Aorta (tissue), 5 donors: ENCODE measurements around the gene HMGB3. TPM values are rescaled to one million over a fixed set of nuclear protein-coding genes. Genes with fewer than 3 reads are reported as not detected.

Source experiments
- ATAC-seq: fragments of 200-7000 bp; cut with Tn5 transposase; one replicate; pipeline ENCODE4 v1.9.1; 2022; ENCODE audit warnings: moderate library complexity; ENCODE audit not compliant: low FRiP score
- DNase-seq, 2 donors: peaks; one replicate each; pipeline ENCODE4 v3.0.0-alpha.2; 2020
- H3K27ac ChIP-seq, 2 donors: one replicate each; pipeline ENCODE4 v1.5.1; 2013; ENCODE audit warnings: low read length in 2 of 2, mild to moderate bottlenecking in 2 of 2, moderate library complexity in 2 of 2, control low read depth in 1 of 2, inconsistent platforms in 1 of 2, low read depth in 1 of 2
- H3K27me3 ChIP-seq, 2 donors: one replicate each; pipeline ENCODE4 v1.6.1; 2013; ENCODE audit warnings: control low read depth in 1 of 2, low read length in 1 of 2, mild to moderate bottlenecking in 1 of 2, moderate library complexity in 1 of 2; ENCODE audit not compliant: insufficient read depth in 2 of 2, control insufficient read depth in 1 of 2
- H3K36me3 ChIP-seq, 2 donors: one replicate each; pipeline ENCODE4 v1.6.1; 2013; ENCODE audit warnings: control low read depth in 1 of 2, low read length in 1 of 2, mild to moderate bottlenecking in 1 of 2; ENCODE audit not compliant: insufficient read depth in 2 of 2, control insufficient read depth in 1 of 2
- H3K4me1 ChIP-seq, 2 donors: one replicate each; pipeline ENCODE4 v1.6.1; 2013; ENCODE audit warnings: low read length in 2 of 2, control low read depth in 1 of 2, mild to moderate bottlenecking in 1 of 2, moderate library complexity in 1 of 2; ENCODE audit not compliant: insufficient read depth in 2 of 2, control insufficient read depth in 1 of 2
- H3K4me3 ChIP-seq, 2 donors: one replicate each; pipeline ENCODE4 v1.5.1; 2013; ENCODE audit warnings: low read length in 2 of 2, control low read depth in 1 of 2, mild to moderate bottlenecking in 1 of 2
- H3K9me3 ChIP-seq: one replicate; pipeline ENCODE4 v1.6.1; 2013; ENCODE audit warnings: mild to moderate bottlenecking, low read length; ENCODE audit not compliant: control insufficient read depth
- WGBS, 2 donors: extraction: QIAGEN DNeasy Blood & Tissue Kit; methylation state at CpG; one replicate each; pipeline ENCODE4 v1.1.7; 2013; 5-methylcytosine and 5-hydroxymethylcytosine counted together
- intact Hi-C, 2 donors: fragments of 100-400 bp; cut with DNase I; formaldehyde crosslinking; loops; one replicate each; pipeline versions ENCODE4 v1.14.2 to v1.15.0; 2022
- long read RNA-seq, 2 donors: library from polyadenylated mRNA; unstranded; transcript quantifications; one replicate each; pipeline ENCODE4 v2.0.0, GENCODE V29; 2020 to 2021
- polyA plus RNA-seq, 2 donors: library from polyadenylated mRNA; stranded (reverse); fragments of 200-250 nt; gene quantifications; one replicate each; pipeline ENCODE4 v1.2.3, GENCODE V29; 2013
- total RNA-seq, 2 donors: library from RNA; stranded (reverse); fragmentation: NEBNext Ultra II Directional; extraction: Animal tissue kit (Norgen Biotek cat#: 25700); gene quantifications; one replicate each; pipeline ENCODE4 v1.2.1, GENCODE V29; 2021
- donor health status: healthy with polysubstance abuse.
- donor health status: Bipolar disorder and iron deficiency.
- donor health status: DM: no; HTN: no; CAD: no.
- donor health status: DM: no; HTN: no; CAD: no.
- donor health status: DM: yes; HTN: yes; CAD: no.

The HMGB3 gene
- total RNA-seq (1 to 10 TPM; 3.6 to 3.8 TPM), polyA plus RNA-seq (1 to 10 TPM; 2.9 to 3.1 TPM)
- long read RNA-seq, donor 1, partial matches to known transcripts = 1 of 4 reads
- long read RNA-seq, donor 1, other reads (novel, unspliced or antisense) = 0 of 4 reads
- long read RNA-seq, donor 2 = 0 reads

DNA sequence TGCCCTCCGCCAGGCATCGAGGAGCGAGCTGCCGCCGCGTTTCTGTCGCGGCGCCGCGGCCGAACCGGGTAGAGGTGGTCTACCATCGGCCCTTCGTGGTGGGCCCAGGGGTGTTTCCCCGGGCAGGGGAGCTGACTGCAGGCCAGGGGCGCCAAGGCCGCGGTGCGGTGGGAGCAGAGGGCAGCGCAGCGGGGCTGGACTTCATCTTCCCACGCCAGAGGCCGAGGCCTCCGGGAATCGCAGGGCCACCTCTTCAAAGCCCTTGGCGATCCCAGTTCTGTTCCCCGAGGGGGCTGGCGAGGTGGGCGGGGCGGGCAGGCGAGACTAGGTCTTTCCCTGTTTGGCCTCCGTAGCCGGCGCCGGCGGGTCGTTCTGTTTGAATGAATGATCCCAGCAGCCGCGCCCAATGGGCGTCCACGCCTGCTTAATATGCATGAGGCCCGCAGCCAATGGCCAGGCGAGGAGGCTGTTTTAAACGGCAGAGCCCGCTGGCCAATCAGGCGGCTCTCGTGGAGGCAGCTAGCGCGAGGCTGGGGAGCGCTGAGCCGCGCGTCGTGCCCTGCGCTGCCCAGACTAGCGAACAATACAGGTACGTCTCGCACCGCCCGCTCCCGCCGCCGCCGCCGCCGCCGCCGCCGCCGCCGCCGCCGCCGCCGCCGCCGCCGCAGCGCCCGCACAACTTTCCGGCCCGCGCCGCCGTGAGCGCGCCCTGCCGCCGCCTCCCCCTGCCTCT, at the start of gene HMGB3:
Gene HMGB3, plus strand, starts transcription at position 548 of the 733 bp plus-strand sequence. CDS start 2,265 bp downstream, outside the sequence.
- H3K4me3 ChIP-seq = peak within 1 kb of the TSS; percentile 47 to 74
- intact Hi-C loops = loop anchor here (2.0 to 10.0 kb wide), 3 partner anchors 84 to 412 kb away; partner anchors contain the start of genes CD99L2 (in 1 of the 2) and VMA21 (in 1 of the 2)
- DNase-seq (peak; percentile 89 to 93), ATAC-seq (peak; percentile 80)
- H3K27ac ChIP-seq = no peak within 1 kb of the TSS
- H3K4me1 ChIP-seq = no peaks in the 10 kb centered on the region
- no peaks in the 10 kb centered on the region for H3K36me3 ChIP-seq
- WGBS, 2 donors = 0 to 24% methylated on average over 60 to 78 of the region's 90 CpGs
- no peaks in the 10 kb centered on the region for H3K27me3 ChIP-seq
- H3K9me3 ChIP-seq = no peaks in the 10 kb centered on the region

GRCh38 chrX:150933945-150934350, 49.2 kb upstream of the HMGB3 start:
- Histone ChIP-seq H3K4me1 (no peaks in the 10 kb centered on the region), H3K36me3 (no peaks in the 10 kb centered on the region), H3K27ac (no peak overlapping the region), H3K27me3 (no peaks in the 10 kb centered on the region), H3K9me3 (no peaks in the 10 kb centered on the region), H3K4me3 (no peak overlapping the region)
- intact Hi-C loops = no loop called here
- DNase-seq (no peak), ATAC-seq (no peak)
- 68 to 74% methylated on average over 5 of the region's 5 CpGs for WGBS, 2 donors

DNA sequence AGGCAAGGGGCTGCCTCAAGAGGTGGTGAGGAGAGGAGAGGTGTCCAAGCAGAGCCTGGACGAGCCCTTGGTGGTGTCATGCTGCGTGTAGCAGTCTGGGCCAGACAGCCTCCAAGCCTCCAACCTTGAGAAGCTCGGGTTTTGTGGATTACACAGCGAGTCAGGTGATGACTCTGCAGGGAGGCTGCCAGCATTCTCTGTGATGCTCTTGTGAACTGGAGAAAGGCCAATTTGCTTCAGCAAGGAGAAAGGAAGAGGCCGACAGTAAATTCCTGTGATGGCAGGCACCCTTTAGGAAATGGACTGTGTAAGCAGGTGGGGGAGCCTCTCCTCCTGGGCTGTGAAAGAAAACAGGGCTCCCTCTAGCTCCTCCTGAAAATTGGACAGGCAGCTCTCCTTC, 48.7 kb upstream of the HMGB3 start:
- 33 to 36% methylated on average over 5 of the region's 5 CpGs for WGBS, 2 donors
- no peak overlapping the region for H3K27ac ChIP-seq
- DNase-seq (no peak), ATAC-seq (no peak)
- H3K9me3 ChIP-seq = no peaks in the 10 kb centered on the region
- H3K36me3 ChIP-seq = no peaks in the 10 kb centered on the region
- intact Hi-C loops = no loop called here
- H3K4me1 ChIP-seq = no peaks in the 10 kb centered on the region
- no peak overlapping the region for H3K4me3 ChIP-seq
- no peaks in the 10 kb centered on the region for H3K27me3 ChIP-seq

DNA sequence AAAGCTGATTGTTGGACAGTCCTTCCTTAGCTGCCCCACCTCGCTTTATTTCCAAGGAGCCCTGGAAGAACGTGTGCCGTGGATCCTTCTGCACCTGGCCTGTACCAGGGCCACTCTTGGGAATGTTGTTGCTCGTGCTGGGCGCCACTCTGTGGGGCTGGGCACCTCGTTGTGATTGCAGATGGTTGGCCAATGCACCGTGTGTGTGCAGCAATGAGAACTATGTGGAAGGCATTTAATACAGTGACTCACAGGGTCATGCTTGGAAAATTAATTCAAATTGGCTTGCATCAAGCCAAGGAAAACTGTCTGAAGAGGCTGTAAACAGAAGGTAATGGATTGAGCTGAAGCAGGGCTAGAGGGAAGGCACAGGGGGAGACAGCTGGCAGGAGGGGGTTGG, 47.7 kb upstream of the HMGB3 start:
- Histone ChIP-seq H3K9me3 (no peaks in the 10 kb centered on the region), H3K4me3 (no peak overlapping the region), H3K27ac (no peak overlapping the region), H3K27me3 (no peaks in the 10 kb centered on the region), H3K36me3 (no peaks in the 10 kb centered on the region), H3K4me1 (no peaks in the 10 kb centered on the region)
- no peak for ATAC-seq
- no peak for DNase-seq
- WGBS, 2 donors = 31 to 42% methylated on average over 7 of the region's 7 CpGs
- intact Hi-C loops = no loop called here

GRCh38 chrX:150936556-150936955, 46.6 kb upstream of the HMGB3 start:
- 49 to 58% methylated on average over 6 of the region's 6 CpGs for WGBS, 2 donors
- intact Hi-C loops = no loop called here
- Histone ChIP-seq H3K9me3 (no peaks in the 10 kb centered on the region), H3K4me3 (no peak overlapping the region), H3K36me3 (no peaks in the 10 kb centered on the region), H3K27me3 (no peaks in the 10 kb centered on the region), H3K27ac (no peak overlapping the region), H3K4me1 (no peaks in the 10 kb centered on the region)
- no peak for DNase-seq
- ATAC-seq = no peak

GRCh38 chrX:150940844-150941495, 42.2 kb upstream of the HMGB3 start:
- peak in 1 of 2 donors; percentile 39 for DNase-seq
- intact Hi-C loops = no loop called here
- H3K4me3 ChIP-seq = no peak overlapping the region
- WGBS, 2 donors = 74 to 79% methylated on average over 9 of the region's 9 CpGs
- no peak for ATAC-seq
- no peaks in the 10 kb centered on the region for H3K4me1 ChIP-seq
- H3K9me3 ChIP-seq = no peaks in the 10 kb centered on the region
- H3K27me3 ChIP-seq = no peaks in the 10 kb centered on the region
- H3K36me3 ChIP-seq = no peaks in the 10 kb centered on the region
- H3K27ac ChIP-seq = no peak overlapping the region

DNA sequence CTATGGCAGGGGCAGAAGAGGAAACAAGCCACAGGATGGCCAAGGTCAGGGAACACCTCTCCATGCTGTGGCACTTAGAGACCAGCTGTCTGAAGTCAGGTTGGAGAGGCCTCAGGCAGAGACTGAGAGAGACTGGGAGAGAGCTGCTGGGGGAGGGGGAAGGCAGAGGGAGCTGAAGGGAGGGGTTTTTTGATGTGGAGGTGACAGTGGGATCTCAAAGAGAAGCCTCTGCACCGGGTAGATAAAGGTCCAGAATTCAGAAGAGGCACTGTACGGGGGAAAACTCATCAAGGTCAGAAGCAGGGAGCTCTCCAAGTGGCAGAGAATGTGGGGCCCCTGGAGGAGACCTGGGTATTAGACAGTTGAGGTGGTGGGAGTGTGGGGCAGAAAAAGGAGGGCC, 41.6 kb upstream of the HMGB3 start:
- H3K4me3 ChIP-seq = no peak overlapping the region
- intact Hi-C loops = no loop called here
- no peaks in the 10 kb centered on the region for H3K36me3 ChIP-seq
- 50 to 57% methylated on average over 2 of the region's 2 CpGs for WGBS, 2 donors
- no peaks in the 10 kb centered on the region for H3K4me1 ChIP-seq
- no peak overlapping the region for H3K27ac ChIP-seq
- H3K9me3 ChIP-seq = no peaks in the 10 kb centered on the region
- no peak for ATAC-seq
- H3K27me3 ChIP-seq = no peaks in the 10 kb centered on the region
- no peak for DNase-seq

GRCh38 chrX:150942942-150943594, 40.1 kb upstream of the HMGB3 start:
- H3K4me3 ChIP-seq = no peak overlapping the region
- no peaks in the 10 kb centered on the region for H3K9me3 ChIP-seq
- H3K27me3 ChIP-seq = no peaks in the 10 kb centered on the region
- WGBS, 2 donors = 71 to 77% methylated on average over 9 of the region's 9 CpGs
- intact Hi-C loops = no loop called here
- no peak overlapping the region for H3K27ac ChIP-seq
- H3K36me3 ChIP-seq = no peaks in the 10 kb centered on the region
- H3K4me1 ChIP-seq = no peaks in the 10 kb centered on the region
- DNase-seq (peak in 1 of 2 donors; percentile 45), ATAC-seq (no peak)
